HepG2 (cell line): ENCODE data around the gene HDAC5. TPM values are rescaled to one million over a fixed set of nuclear protein-coding genes. Genes with fewer than 3 reads are reported as not detected.
A peak's percentile ranks its signal among the peaks of the same experiment; 100 is the strongest.

Source experiments
- ARNT ChIP-seq: fragments of 450-650 bp; IDR thresholded peaks from 2 replicates; pipeline ENCODE4 v1.6.1; 2017
- GLI4 ChIP-seq: sonication (generic); formaldehyde crosslinking; IDR thresholded peaks from 2 replicates; pipeline ENCODE4 v1.5.1; 2020; ENCODE audit warnings: missing genetic modification reagents, mild to moderate bottlenecking, moderate library complexity, borderline replicate concordance
- GPBP1L1 ChIP-seq: sonication (generic); formaldehyde crosslinking; IDR thresholded peaks from 2 replicates; pipeline ENCODE4 v1.5.0; 2020; ENCODE audit warnings: mild to moderate bottlenecking, missing genetic modification reagents
- HIVEP1 ChIP-seq: sonication (generic); formaldehyde crosslinking; IDR thresholded peaks from 2 replicates; pipeline ENCODE4 v1.4.0; 2020; ENCODE audit warnings: mild to moderate bottlenecking, missing genetic modification reagents
- IRF1 ChIP-seq: sonication (generic); formaldehyde crosslinking; IDR thresholded peaks from 2 replicates; pipeline ENCODE4 v1.4.0; 2020; ENCODE audit warnings: low read depth, mild to moderate bottlenecking, missing genetic modification reagents
- MTERF4 ChIP-seq: sonication (generic); formaldehyde crosslinking; IDR thresholded peaks from 2 replicates; pipeline ENCODE4 v1.8.0; 2023; ENCODE audit warnings: mild to moderate bottlenecking, missing genetic modification reagents
- PLSCR1 ChIP-seq: sonication (generic); formaldehyde crosslinking; IDR thresholded peaks from 2 replicates; pipeline ENCODE4 v1.5.0; 2020; ENCODE audit warnings: missing genetic modification reagents, mild to moderate bottlenecking, borderline replicate concordance
- PTBP1 ChIP-seq: fragments of 200-400 bp; formaldehyde crosslinking; IDR thresholded peaks from 2 replicates; pipeline ENCODE4 v1.6.1; 2018; ENCODE audit warnings: low read length, low read depth; ENCODE audit not compliant: poor library complexity, severe bottlenecking
- RNF219 ChIP-seq: sonication (generic); formaldehyde crosslinking; IDR thresholded peaks from 2 replicates; pipeline ENCODE4 v1.5.0; 2020; ENCODE audit warnings: mild to moderate bottlenecking, missing genetic modification reagents
- SOX6 ChIP-seq, 2 experiments: fragments of 450-650 bp in 1 of 2; sonication (generic) in 1 of 2; formaldehyde crosslinking in 1 of 2; IDR thresholded peaks; 2 replicates each; pipeline versions ENCODE4 v1.4.0 to v1.6.1; 2017 to 2020; ENCODE audit warnings: antibody characterized with exemption in 1 of 2, mild to moderate bottlenecking in 1 of 2, missing genetic modification reagents in 1 of 2
- SP140L ChIP-seq: sonication (generic); formaldehyde crosslinking; IDR thresholded peaks from 2 replicates; pipeline ENCODE4 v1.4.0; 2020; ENCODE audit warnings: missing genetic modification reagents, borderline replicate concordance
- XBP1 ChIP-seq: sonication (generic); formaldehyde crosslinking; IDR thresholded peaks from 2 replicates; pipeline ENCODE4 v1.5.0; 2020; ENCODE audit warnings: missing genetic modification reagents
- YEATS4 ChIP-seq: sonication (generic); formaldehyde crosslinking; IDR thresholded peaks from 2 replicates; pipeline ENCODE4 v1.4.0; 2020; ENCODE audit warnings: missing genetic modification reagents, borderline replicate concordance
- ZBTB2 ChIP-seq: sonication (generic); formaldehyde crosslinking; IDR thresholded peaks from 2 replicates; pipeline ENCODE4 v1.8.0; 2022; ENCODE audit warnings: low read depth, missing genetic modification reagents
- ZC3H13 ChIP-seq: sonication (generic); formaldehyde crosslinking; IDR thresholded peaks from 2 replicates; pipeline ENCODE4 v1.8.1; 2023; ENCODE audit warnings: mild to moderate bottlenecking, missing genetic modification reagents, moderate library complexity
- ZNF446 ChIP-seq: sonication (generic); formaldehyde crosslinking; IDR thresholded peaks from 2 replicates; pipeline ENCODE4 v1.5.0; 2020; ENCODE audit warnings: mild to moderate bottlenecking, missing genetic modification reagents
- ZNF639 ChIP-seq: conservative IDR thresholded peaks from 2 replicates; pipeline ENCODE4 v1.6.1; 2018; ENCODE audit warnings: missing genetic modification reagents
- ZNF766 ChIP-seq: sonication (generic); formaldehyde crosslinking; IDR thresholded peaks from 2 replicates; pipeline ENCODE4 v1.5.0; 2020; ENCODE audit warnings: missing genetic modification reagents, borderline replicate concordance
- polyA plus RNA-seq, 8 experiments: library from polyadenylated mRNA; depleted of rRNA in 3 of 8; stranded (reverse) in 7 of 8; unstranded in 1 of 8; fragments of >200 nt; fragmentation: Illumina TruSeq in 4 of 8; extraction: Trizol in 4 of 8; gene quantifications; 2 replicates each; pipeline versions ENCODE4 v1.2.1 to v1.2.3, GENCODE V29; 2011 to 2016; ENCODE audit warnings: low read depth in 4 of 8, missing spikeins in 1 of 8, mixed read lengths in 1 of 8; ENCODE audit not compliant: insufficient read depth in 1 of 8
- total RNA-seq, 5 experiments: library from RNA; depleted of rRNA; stranded (reverse); fragments of >200 nt; fragmentation: Illumina TruSeq; extraction: Trizol; gene quantifications; 2 replicates each; pipeline ENCODE4 v1.2.3, GENCODE V29; 2016; ENCODE audit warnings: low read depth in 1 of 5

The HDAC5 gene
- total and polyA plus RNA-seq, 2 of the 13 experiments (the other 11 are each of a cell fraction or from before 2014, with no cell fraction given) = 46.4 to 85.4 TPM

- TF ChIP-seq PTBP1 (peak; percentile 90), ZNF639 (CRISPR knock-in tag) (0 out of 2 replicates have a peak, but pooled peaks have one; percentile 34), SOX6 (IDR thresholded peaks at IDR 0.05) (no peak), SOX6 (CRISPR knock-in tag; IDR thresholded peaks at IDR 0.05) (peak; percentile 84), RNF219 (CRISPR knock-in tag) (no peak), ZNF766 (CRISPR knock-in tag) (no peak), GPBP1L1 (CRISPR knock-in tag) (no peak), ZC3H13 (peak; percentile 66; the same call in 1 of the 2 replicates), IRF1 (CRISPR knock-in tag) (peak; percentile 46; the same call in 1 of the 2 replicates), ZBTB2 (CRISPR knock-in tag) (0 out of 2 replicates have a peak, but pooled peaks have one; percentile 15), GLI4 (CRISPR knock-in tag) (no peak), HIVEP1 (CRISPR knock-in tag) (peak; percentile 90; the same call in 1 of the 2 replicates), SP140L (CRISPR knock-in tag) (0 out of 2 replicates have a peak, but pooled peaks have one; percentile 21), ZNF446 (no peak; the same call in 1 of the 2 replicates), PLSCR1 (CRISPR knock-in tag) (no peak), XBP1 (no peak), MTERF4 (CRISPR knock-in tag) (peak; percentile 92; the same call in 1 of the 2 replicates), YEATS4 (CRISPR knock-in tag) (peak; percentile 74), ARNT (no peak)
These were observed at the start of gene HDAC5 (continued) for GRCh38 chr17:44123356-44124117.
